Esophagus muscularis mucosa (tissue), 4 donors: ENCODE data around the gene RGSL1. TPM values are rescaled to one million over a fixed set of nuclear protein-coding genes. Genes with fewer than 3 reads are reported as not detected.

ENCODE experiments used
- DNase-seq: peaks from one replicate; pipeline ENCODE4 v3.0.0-alpha.2; 2017; ENCODE audit errors: extremely low spot score
- H3K27ac ChIP-seq, 4 donors: fragments of 200-600 bp; sonication (generic); replicated peaks in 1 of 4; 1 replicate in 3 of 4; 2 replicates in 1 of 4; pipeline ENCODE4 v1.5.1; 2016 to 2019; ENCODE audit warnings: mild to moderate bottlenecking in 1 of 4
- H3K27me3 ChIP-seq, 4 donors: fragments of 200-600 bp; sonication (generic); one replicate each; pipeline versions ENCODE4 v1.5.1 to v1.6.0; 2016 to 2019
- H3K36me3 ChIP-seq, 4 donors: fragments of 200-600 bp; sonication (generic); one replicate each; pipeline ENCODE4 v1.5.1; 2016 to 2019
- H3K4me1 ChIP-seq, 4 donors: fragments of 200-600 bp; sonication (generic); one replicate each; pipeline ENCODE4 v1.5.1; 2016 to 2019
- H3K4me3 ChIP-seq, 4 donors: fragments of 200-600 bp; sonication (generic); 1 replicate in 2 of 4; 2 replicates in 2 of 4; pipeline ENCODE4 v1.5.1; 2016 to 2019; ENCODE audit warnings: mild to moderate bottlenecking in 4 of 4, moderate library complexity in 1 of 4
- H3K9me3 ChIP-seq, 4 donors: fragments of 200-600 bp; sonication (generic); 1 replicate in 3 of 4; 2 replicates in 1 of 4; pipeline ENCODE4 v1.5.1; 2016 to 2019
- CTCF ChIP-seq, 3 experiments: fragments of 200-600 bp in 2 of 3; fragments of 450-650 bp in 1 of 3; sonication (generic) in 2 of 3; IDR thresholded peaks; one replicate each; pipeline ENCODE4 v1.5.1; 2017 to 2019; ENCODE audit warnings: antibody characterized with exemption in 3 of 3, mild to moderate bottlenecking in 2 of 3, moderate library complexity in 1 of 3
- EP300 ChIP-seq: sonication (generic); formaldehyde crosslinking; IDR thresholded peaks from one replicate; pipeline ENCODE4 v1.6.1; 2017; ENCODE audit warnings: antibody characterized with exemption
- POLR2A ChIP-seq: fragments of 450-650 bp; IDR thresholded peaks from one replicate; pipeline ENCODE4 v1.6.1; 2017; ENCODE audit warnings: antibody characterized with exemption, moderate library complexity, mild to moderate bottlenecking, low read depth
- POLR2AphosphoS5 ChIP-seq, 2 donors: sonication (generic); formaldehyde crosslinking; IDR thresholded peaks; one replicate each; pipeline ENCODE4 v1.6.1; 2017; ENCODE audit warnings: antibody characterized with exemption in 2 of 2
- WGBS: methylation state at CpG from one replicate; pipeline ENCODE4 v1.1.5; 2018; 5-methylcytosine and 5-hydroxymethylcytosine counted together
- intact Hi-C: fragments of 100-400 bp; cut with DNase I; formaldehyde crosslinking; loops from one replicate; pipeline ENCODE4 v1.15.1; 2023
- total RNA-seq, 4 donors: library from RNA; depleted of rRNA; stranded (reverse); fragments of >200 nt; gene quantifications; one replicate each; pipeline versions ENCODE4 v1.1.0 to v1.2.1, GENCODE V29; 2016

The RGSL1 gene
- total RNA-seq, 4 donors from 2014 or later, result not detected

DNA sequence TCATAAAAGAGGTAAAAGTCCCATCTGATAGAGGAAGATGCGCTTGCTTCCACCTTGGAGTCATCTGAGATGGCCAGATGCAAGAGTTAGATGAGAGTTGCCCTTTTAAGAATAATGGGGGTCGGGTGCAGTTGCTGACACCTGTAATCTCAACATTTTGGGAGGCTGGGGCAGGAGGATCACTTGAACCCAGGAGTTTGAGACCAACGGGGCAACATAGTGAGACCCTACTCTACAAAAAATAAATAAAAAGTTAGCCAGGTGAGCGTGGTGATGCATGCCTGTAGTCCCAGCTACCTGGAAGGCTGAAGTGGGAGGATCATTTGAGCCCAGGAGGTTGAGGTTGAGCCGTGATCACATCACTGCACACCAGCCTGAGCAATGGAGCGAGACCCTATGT, 36.0 kb upstream of the RGSL1 start:
- Histone ChIP-seq H3K27me3 (no peaks in the 10 kb centered on the region), H3K27ac (no peak overlapping the region), H3K36me3 (no peaks in the 10 kb centered on the region), H3K4me3 (no peak overlapping the region), H3K9me3 (no peaks in the 10 kb centered on the region), H3K4me1 (peaks cover 6 to 20% (median 17%) of the 10 kb centered on the region in 4 donors)
- 93% methylated on average over 6 of the region's 6 CpGs for whole genome bisulfite sequencing
- intact Hi-C loops, result no loop called here
- TF ChIP-seq POLR2AphosphoS5 (IDR thresholded peaks at IDR 0.05) (no peak), CTCF (IDR thresholded peaks at IDR 0.05) (no peak), EP300 (no peak), POLR2A (no peak)
- no peak for DNase-seq

DNA sequence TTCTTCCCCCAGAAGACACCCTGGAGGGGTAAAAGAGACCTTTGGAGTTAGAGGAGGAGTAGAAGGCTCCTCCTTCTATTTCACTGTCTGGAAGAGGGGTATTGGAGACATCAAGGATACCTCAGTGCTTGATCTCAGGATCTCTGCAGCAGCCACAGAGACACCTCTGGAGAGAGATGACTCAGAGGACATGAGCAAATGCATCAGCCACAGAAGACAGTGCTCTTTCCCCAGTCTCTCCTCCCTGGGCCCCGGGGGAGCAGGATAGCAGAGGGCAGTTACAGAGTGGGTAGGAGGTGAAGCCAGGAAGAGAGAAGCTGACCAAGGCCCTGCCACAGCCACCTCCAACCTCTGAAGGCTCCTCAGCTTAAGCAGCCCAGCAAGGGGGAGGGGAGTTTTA, 34.2 kb upstream of the RGSL1 start:
- Histone ChIP-seq H3K36me3 (no peaks in the 10 kb centered on the region), H3K4me3 (no peak overlapping the region), H3K4me1 (peaks cover 0 to 7% (median 4%) of the 10 kb centered on the region in 4 donors), H3K27me3 (no peaks in the 10 kb centered on the region), H3K9me3 (no peaks in the 10 kb centered on the region), H3K27ac (no peak overlapping the region)
- no peak for DNase-seq
- intact Hi-C loops, result no loop called here
- 67% methylated on average over 1 of the region's 1 CpG for WGBS
- TF ChIP-seq EP300 (no peak), CTCF (IDR thresholded peaks at IDR 0.05) (no peak), POLR2A (no peak), POLR2AphosphoS5 (IDR thresholded peaks at IDR 0.05) (no peak)

GRCh38 chr1:182426442-182427430, 23.2 kb upstream of the RGSL1 start:
- Histone ChIP-seq H3K36me3 (no peaks in the 10 kb centered on the region), H3K9me3 (no peaks in the 10 kb centered on the region), H3K4me1 (no peaks in the 10 kb centered on the region), H3K27ac (no peak overlapping the region), H3K4me3 (no peak overlapping the region), H3K27me3 (no peaks in the 10 kb centered on the region)
- DNase-seq, result no peak
- intact Hi-C loops, result no loop called here
- TF ChIP-seq CTCF (IDR thresholded peaks at IDR 0.05) (no peak), POLR2AphosphoS5 (IDR thresholded peaks at IDR 0.05) (no peak), EP300 (no peak), POLR2A (no peak)
- 83% methylated on average over 7 of the region's 7 CpGs for WGBS

DNA sequence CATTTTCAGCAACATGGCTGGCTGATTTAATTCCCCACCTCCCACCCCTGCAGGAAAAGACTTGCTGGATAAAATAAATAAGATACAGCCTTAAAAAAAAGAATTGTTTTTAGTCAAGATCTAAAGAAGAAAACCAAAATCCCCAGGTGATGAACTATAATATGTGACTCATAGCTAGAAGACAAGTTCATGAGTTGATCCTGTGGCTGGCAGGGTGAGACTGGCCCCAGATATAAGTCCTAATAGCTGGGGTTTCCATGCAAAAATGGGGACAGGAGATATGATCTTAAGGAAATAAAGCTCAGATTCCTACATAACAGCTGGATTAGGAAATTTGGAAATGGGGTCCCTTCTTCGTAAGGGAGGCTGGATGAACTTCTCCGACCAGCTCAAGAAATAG, 21.9 kb upstream of the RGSL1 start:
- TF ChIP-seq POLR2A (no peak), CTCF (IDR thresholded peaks at IDR 0.05) (no peak), EP300 (no peak), POLR2AphosphoS5 (IDR thresholded peaks at IDR 0.05) (no peak)
- H3K4me3 ChIP-seq, result no peak overlapping the region
- H3K27ac ChIP-seq, result no peak overlapping the region
- no peaks in the 10 kb centered on the region for H3K9me3 ChIP-seq
- intact Hi-C loops, result no loop called here
- H3K4me1 ChIP-seq, result no peaks in the 10 kb centered on the region
- 79% methylated on average over 2 of the region's 2 CpGs for WGBS
- no peak for DNase-seq
- H3K27me3 ChIP-seq, result no peaks in the 10 kb centered on the region
- no peaks in the 10 kb centered on the region for H3K36me3 ChIP-seq
